Endothelial cell of hepatic sinusoid (primary cell): ENCODE results near the gene TOMM40.

ENCODE experiments used
- in situ Hi-C: cut with HindIII; loops from 2 replicates; pipeline ENCODE4 v1.10.0; 2017; ENCODE audit warnings: low sequenced_read_pairs

Gene TOMM40

DNA sequence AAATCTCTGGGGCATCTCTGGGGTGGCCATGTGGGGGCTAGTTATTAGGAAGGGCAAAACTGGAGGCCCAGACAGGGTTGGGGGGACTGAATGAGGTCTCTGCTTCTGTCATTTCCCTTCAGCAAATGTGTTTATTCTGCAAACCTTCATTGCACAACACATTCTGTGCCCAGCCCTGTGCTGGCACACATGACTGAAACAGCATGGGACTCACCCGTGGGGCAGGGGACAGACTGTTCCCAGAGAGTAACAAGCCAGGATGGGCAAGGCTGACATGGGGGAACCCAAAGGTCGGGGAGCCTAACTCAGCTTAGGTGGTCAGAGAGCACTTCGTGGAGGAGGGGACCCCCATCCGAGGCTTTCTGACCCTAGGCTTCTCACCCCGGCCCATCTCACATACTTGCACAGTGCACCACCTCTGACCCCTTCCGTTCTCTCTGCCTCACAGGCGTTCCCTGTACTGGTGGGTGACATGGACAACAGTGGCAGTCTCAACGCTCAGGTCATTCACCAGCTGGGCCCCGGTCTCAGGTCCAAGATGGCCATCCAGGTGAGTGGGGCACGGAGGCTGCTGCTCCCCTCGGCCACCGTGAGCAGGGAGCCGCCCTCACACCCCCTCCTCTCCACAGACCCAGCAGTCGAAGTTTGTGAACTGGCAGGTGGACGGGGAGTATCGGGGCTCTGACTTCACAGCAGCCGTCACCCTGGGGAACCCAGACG, 2.4 kb downstream of the TOMM40 start:
- in situ Hi-C loops = no loop called here

DNA sequence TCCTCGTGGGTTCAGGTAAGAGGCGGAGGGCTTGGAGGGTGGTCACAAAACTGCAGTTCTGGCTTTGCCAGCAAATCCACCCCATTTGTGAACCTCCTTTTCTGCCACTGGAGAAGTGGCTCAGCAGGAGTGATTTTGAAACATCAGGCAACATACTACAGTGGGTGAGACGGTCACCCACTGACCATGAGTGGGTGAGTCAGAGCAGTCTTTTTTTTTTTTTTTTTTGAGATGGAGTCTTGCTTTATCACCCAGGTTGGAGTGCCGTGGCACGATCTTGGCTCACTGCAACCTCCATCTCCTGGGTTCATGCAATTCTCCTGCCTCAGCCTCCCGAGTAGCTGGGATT, 3.0 kb downstream of the TOMM40 start:
- in situ Hi-C loops = no loop called here

DNA sequence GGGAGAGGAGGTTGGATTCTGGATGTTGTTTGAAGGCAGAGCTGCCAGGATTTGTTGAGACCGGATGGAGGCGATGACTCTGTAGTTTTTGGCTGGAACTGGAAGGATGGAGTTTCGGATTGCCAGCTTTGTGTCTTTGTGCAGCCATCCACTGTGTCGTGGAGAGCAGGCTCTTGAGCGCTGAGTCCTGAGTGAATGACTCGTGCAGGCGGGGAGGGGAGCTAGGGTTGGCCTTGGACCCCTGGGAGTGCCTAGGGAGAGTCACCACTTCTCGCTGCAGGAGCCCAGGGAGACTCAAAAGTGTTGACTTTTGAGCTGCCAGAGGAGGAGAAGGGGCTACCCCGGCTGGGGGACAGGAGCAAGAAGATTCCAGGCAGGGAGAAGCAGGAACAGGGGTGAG, 3.9 kb downstream of the TOMM40 start:
- in situ Hi-C loops = loop anchor here (5.0 kb wide), 2 partner anchors 57 to 58 kb away; no protein-coding TSS in a partner anchor

DNA sequence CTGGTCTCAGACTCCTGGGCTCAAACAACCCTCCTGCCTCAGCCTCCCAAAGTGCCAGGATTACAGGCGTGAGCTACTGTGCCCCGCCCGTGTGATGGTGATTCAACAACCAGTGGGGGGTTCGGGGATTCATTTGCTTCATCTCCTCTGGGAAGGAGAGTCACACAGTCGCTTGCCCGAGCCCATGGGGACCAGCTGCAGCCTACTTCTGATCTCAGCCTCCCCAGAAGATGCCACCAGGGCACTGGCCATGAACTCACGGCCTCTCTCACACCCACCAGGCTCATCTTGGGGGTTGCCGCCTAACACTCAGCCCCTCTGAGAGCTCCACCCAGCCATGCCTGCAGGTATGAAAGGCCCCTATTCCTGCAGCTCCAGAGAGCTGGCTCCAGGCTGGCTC, 6.8 kb downstream of the TOMM40 start:
- in situ Hi-C loops = loop anchor here (5.0 kb wide), 2 partner anchors 54 to 61 kb away; no protein-coding TSS in a partner anchor

DNA sequence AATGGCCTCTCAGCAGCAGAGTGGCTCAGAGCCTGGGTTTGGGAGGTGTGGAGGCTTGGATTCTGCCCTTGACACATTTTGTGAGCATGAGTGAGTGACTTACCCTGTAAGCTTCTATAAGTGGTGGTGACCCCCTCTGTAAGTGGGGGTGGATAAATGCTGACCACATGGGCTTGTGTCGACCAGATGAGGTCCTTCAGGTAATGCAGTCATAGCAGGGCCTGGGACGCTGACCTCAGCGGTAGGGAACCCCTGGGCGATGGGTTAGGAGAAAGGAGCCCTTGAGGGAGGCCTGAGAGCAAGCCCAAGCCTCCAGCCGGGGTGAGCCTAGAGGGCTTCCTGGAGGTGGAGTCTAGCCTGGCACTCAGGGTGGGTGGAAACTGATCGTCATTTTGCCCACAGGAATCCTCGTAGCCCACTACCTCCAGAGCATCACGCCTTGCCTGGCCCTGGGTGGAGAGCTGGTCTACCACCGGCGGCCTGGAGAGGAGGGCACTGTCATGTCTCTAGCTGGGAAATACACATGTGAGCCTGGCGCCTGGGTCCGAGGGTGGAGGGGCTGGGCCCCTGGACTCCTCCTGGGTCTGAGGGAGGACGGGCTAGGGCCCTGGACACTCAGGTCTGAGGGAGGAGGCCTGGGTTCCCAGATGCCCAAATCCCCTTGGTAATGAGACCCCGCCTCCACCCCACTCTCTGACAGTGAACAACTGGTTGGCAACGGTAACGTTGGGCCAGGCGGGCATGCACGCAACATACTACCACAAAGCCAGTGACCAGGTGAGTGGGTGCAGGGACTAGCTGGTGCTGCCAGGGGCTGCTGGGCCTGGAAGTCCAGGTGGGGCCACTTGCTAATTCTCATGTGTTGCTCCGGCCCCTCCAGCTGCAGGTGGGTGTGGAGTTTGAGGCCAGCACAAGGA, 9.5 kb downstream of the TOMM40 start:
- in situ Hi-C loops = no loop called here

DNA sequence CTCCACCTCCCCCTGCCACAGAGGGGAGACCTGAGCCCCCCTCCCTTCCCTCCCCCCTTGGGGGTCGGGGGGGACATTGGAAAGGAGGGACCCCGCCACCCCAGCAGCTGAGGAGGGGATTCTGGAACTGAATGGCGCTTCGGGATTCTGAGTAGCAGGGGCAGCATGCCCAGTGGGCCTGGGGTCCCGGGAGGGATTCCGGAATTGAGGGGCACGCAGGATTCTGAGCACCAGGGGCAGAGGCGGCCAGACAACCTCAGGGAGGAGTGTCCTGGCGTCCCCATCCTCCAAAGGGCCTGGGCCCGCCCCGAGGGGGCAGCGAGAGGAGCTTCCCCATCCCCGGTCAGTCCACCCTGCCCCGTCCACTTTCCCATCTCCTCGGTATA, 12.2 kb downstream of the TOMM40 start:
- in situ Hi-C loops = no loop called here

DNA sequence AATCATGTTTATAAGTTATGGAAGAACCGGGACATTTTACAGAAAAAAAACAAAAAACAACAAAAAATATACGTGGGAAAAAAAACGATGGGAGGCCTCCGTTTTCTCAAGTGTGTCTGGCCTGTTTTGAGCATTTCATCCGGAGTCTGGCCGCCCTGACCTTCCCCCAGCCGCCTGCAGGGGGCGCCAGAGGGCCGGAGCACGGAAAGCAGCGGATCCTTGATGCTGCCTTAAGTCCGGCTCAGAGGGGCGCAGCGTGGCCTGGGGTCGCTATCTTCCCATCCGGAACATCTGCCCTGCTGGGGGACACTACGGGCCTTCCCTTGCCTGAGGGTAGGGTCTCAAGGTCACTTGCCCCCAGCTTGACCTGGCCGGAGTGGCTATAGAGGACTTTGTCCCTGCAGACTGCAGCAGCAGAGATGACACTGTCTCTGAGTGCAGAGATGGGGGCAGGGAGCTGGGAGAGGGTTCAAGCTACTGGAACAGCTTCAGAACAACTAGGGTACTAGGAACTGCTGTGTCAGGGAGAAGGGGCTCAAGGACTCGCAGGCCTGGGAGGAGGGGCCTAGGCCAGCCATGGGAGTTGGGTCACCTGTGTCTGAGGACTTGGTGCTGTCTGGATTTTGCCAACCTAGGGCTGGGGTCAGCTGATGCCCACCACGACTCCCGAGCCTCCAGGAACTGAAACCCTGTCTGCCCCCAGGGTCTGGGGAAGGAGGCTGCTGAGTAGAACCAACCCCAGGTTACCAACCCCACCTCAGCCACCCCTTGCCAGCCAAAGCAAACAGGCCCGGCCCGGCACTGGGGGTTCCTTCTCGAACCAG, 12.8 kb downstream of the TOMM40 start:
- in situ Hi-C loops = no loop called here

DNA sequence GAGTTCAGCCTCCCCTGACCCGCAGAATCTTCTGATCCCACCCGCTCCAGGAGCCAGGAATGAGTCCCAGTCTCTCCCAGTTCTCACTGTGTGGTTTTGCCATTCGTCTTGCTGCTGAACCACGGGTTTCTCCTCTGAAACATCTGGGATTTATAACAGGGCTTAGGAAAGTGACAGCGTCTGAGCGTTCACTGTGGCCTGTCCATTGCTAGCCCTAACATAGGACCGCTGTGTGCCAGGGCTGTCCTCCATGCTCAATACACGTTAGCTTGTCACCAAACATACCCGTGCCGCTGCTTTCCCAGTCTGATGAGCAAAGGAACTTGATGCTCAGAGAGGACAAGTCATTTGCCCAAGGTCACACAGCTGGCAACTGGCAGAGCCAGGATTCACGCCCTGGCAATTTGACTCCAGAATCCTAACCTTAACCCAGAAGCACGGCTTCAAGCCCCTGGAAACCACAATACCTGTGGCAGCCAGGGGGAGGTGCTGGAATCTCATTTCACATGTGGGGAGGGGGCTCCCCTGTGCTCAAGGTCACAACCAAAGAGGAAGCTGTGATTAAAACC, 13.5 kb downstream of the TOMM40 start:
- in situ Hi-C loops = no loop called here

DNA sequence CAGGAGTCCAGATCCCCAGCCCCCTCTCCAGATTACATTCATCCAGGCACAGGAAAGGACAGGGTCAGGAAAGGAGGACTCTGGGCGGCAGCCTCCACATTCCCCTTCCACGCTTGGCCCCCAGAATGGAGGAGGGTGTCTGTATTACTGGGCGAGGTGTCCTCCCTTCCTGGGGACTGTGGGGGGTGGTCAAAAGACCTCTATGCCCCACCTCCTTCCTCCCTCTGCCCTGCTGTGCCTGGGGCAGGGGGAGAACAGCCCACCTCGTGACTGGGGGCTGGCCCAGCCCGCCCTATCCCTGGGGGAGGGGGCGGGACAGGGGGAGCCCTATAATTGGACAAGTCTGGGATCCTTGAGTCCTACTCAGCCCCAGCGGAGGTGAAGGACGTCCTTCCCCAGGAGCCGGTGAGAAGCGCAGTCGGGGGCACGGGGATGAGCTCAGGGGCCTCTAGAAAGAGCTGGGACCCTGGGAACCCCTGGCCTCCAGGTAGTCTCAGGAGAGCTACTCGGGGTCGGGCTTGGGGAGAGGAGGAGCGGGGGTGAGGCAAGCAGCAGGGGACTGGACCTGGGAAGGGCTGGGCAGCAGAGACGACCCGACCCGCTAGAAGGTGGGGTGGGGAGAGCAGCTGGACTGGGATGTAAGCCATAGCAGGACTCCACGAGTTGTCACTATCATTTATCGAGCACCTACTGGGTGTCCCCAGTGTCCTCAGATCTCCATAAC, 14.5 kb downstream of the TOMM40 start, which contains the start of gene APOE:
Gene APOE (plus strand): TSS at position 360 of the 724 bp plus-strand sequence. CDS start 829 bp downstream, outside the sequence.
- in situ Hi-C loops = no loop called here

DNA sequence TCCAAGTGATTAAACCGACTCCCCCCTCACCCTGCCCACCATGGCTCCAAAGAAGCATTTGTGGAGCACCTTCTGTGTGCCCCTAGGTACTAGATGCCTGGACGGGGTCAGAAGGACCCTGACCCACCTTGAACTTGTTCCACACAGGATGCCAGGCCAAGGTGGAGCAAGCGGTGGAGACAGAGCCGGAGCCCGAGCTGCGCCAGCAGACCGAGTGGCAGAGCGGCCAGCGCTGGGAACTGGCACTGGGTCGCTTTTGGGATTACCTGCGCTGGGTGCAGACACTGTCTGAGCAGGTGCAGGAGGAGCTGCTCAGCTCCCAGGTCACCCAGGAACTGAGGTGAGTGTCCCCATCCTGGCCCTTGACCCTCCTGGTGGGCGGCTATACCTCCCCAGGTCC, 16.6 kb downstream of the TOMM40 start:
- in situ Hi-C loops = no loop called here

DNA sequence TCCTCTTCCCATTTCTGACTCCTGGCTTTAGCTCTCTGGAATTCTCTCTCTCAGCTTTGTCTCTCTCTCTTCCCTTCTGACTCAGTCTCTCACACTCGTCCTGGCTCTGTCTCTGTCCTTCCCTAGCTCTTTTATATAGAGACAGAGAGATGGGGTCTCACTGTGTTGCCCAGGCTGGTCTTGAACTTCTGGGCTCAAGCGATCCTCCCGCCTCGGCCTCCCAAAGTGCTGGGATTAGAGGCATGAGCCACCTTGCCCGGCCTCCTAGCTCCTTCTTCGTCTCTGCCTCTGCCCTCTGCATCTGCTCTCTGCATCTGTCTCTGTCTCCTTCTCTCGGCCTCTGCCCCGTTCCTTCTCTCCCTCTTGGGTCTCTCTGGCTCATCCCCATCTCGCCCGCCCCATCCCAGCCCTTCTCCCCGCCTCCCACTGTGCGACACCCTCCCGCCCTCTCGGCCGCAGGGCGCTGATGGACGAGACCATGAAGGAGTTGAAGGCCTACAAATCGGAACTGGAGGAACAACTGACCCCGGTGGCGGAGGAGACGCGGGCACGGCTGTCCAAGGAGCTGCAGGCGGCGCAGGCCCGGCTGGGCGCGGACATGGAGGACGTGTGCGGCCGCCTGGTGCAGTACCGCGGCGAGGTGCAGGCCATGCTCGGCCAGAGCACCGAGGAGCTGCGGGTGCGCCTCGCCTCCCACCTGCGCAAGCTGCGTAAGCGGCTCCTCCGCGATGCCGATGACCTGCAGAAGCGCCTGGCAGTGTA, 17.2 kb downstream of the TOMM40 start:
- in situ Hi-C loops = no loop called here

DNA sequence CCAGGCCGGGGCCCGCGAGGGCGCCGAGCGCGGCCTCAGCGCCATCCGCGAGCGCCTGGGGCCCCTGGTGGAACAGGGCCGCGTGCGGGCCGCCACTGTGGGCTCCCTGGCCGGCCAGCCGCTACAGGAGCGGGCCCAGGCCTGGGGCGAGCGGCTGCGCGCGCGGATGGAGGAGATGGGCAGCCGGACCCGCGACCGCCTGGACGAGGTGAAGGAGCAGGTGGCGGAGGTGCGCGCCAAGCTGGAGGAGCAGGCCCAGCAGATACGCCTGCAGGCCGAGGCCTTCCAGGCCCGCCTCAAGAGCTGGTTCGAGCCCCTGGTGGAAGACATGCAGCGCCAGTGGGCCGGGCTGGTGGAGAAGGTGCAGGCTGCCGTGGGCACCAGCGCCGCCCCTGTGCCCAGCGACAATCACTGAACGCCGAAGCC, 17.8 kb downstream of the TOMM40 start:
- in situ Hi-C loops = no loop called here

DNA sequence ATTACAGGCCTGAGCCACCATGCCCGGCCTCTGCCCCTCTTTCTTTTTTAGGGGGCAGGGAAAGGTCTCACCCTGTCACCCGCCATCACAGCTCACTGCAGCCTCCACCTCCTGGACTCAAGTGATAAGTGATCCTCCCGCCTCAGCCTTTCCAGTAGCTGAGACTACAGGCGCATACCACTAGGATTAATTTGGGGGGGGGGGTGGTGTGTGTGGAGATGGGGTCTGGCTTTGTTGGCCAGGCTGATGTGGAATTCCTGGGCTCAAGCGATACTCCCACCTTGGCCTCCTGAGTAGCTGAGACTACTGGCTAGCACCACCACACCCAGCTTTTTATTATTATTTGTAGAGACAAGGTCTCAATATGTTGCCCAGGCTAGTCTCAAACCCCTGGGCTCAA, 18.7 kb downstream of the TOMM40 start:
- in situ Hi-C loops = loop anchor here (10.0 kb wide), 1 partner anchor 65 kb away; no protein-coding TSS in a partner anchor

DNA sequence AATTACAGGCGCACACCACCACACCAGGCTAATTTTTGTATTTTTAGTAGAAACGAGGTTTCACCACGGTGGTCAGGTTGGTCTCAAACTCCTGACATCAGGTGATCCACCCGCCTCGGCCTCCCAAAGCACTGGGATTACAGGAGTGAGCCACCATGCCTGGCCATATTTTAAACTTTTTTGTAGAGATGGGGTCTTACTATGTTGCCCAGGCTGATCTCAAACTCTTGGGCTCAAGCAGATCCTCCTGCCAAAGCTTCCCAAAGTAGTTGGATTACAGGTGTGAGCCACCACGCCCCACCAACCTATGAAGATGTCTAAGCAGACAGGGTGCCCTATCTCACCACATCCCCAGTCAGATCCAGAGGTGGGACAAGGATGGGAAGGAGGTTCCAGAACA, 20.8 kb downstream of the TOMM40 start:
- in situ Hi-C loops = loop anchor here (10.0 kb wide), 1 partner anchor 63 kb away; no protein-coding TSS in a partner anchor

DNA sequence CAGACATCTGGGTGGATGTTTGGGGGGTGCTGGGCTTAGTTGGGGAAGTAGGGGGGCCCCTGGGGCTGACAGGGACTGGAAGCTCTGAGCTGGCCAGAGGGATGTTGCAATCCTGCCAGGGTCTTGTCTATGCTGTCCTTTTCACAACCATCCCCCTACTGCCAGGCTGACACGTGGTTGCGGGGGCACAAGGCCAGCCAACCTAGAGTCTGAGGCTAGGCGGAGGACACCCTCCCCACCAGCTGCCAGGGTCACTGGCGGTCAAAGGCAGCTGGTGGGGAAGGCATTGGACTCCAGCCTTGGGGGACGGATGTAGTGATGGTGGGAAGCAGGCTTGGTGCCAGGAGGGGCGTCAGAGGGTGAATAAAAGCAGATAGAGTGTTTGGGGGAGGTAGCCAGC, 21.8 kb downstream of the TOMM40 start:
- in situ Hi-C loops = loop anchor here (10.0 kb wide), 1 partner anchor 62 kb away; no protein-coding TSS in a partner anchor

DNA sequence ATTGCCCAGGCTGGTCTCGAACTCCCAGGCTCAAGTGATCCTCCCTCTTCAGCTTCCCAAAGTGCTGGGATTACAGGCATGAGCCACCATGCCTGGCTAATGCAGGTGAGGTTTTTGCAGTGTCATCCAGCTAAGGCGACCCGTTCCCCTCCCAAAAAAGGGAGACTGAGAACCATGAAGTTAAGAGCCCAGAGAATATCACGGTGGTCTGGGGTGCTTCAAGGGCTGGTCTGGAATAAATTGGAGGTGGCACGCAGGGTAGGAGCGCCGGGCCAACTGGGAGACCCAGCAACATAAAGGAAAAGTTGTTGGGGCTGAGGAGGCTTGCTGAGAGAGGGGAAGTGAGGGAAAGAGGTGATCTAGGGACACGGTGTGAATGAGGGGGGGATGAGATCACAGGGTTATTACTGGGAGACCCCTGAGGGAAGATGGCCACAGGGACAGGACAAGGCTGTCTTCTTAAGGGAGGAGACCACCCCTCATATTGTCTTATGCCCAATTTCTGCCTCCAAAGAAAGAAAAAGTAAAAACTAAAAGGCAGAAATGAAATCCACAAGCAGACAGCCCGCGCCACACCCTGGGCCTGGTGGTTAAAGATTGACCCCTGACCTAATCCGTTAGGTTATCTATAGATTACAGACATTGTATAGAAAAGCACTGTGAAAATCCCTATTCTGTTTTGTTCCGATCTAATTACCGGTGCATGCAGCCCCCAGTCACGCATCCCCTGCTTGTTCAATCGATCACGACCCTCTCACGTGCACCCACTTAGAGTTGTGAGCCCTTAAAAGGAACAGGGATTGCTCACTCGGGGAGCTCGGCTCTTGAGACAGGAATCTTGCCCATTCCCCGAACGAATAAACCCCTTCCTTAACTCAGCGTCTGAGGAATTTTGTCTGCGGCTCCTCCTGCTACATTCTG, 22.7 kb downstream of the TOMM40 start:
- in situ Hi-C loops = loop anchor here (10.0 kb wide), 1 partner anchor 61 kb away; no protein-coding TSS in a partner anchor

DNA sequence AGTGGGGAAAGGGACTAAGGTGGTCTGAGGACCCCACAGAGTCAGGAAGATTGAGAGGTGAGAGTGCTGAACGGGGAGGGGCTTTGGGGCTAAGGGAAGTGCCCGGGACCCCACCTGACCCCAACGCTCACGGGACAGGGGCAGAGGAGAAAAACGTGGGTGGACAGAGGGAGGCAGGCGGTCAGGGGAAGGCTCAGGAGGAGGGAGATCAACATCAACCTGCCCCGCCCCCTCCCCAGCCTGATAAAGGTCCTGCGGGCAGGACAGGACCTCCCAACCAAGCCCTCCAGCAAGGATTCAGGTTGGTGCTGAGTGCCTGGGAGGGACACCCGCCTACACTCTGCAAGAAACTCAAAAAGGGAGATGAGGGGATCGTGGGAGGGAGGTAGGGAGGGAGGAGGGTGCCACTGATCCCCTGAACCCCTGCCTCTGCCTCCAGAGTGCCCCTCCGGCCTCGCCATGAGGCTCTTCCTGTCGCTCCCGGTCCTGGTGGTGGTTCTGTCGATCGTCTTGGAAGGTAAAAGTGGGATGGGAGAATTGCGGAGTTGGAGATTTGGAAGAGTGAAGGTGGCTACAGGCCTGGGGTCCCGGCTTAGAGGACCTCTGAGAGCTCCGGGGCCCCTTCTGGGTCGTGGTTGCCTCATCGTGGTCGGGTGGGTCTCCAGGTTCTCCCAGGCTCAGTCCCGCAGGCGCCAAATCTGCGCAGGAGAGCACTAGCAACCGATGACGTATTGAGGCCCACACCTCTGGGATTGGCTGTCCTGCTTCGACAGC, 23.6 kb downstream of the TOMM40 start, which contains the start of gene APOC1:
Gene APOC1 (plus strand): TSS at position 176 of the 774 bp plus-strand sequence. CDS start 284 bp downstream, at position 460.
- in situ Hi-C loops = loop anchor here (10.0 kb wide), 1 partner anchor 60 kb away; no protein-coding TSS in a partner anchor
